ENCODE measurements around the gene AXDND1.
"Not testable (repeated sequence)": the region's sequence is repeated elsewhere in the genome, so short reads cannot be mapped to it uniquely, and the experiment has no call there.

Gene AXDND1

DNA sequence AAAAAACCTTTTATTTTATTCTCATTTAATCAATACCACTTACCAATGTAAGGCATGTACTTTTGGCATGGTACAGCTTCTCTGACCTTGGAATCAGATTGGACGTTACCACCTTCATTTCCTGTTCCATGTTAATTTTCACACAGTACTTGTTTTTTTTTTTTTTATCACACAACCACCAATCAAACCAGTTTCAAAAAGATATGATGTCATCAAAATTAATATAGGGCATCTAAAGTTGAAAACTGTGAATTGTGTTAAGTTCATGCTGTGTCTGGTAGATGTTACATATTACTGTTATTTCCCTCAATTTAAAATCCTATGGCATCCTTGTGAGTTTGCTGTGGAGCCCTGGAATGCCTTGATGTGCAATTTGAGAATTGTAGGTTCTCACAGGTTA lies 124.8 kb downstream of the AXDND1 start:
- DNase-seq: no peak

DNA sequence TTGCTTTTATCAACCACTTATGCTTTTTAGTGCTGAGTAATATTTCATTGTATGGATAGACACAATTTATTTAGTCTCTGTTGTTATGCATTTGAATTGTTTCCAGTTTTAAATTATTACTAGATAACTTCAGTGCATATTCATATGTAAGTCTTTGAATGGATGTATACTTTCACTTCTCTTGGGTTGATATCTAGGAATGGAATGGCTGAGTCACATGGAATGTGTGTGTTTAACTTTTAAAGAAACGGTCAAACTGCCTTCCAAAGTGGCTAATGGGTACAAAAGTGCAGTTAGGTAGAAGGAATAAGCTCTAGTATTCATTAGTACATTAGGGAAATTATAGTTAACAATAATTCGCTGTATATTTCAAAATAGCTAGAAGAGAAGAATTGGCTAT lies 127.6 kb downstream of the AXDND1 start:
- DNase-seq: no peak

- no peak for DNase-seq
These were observed 140.4 kb downstream of the AXDND1 start for GRCh38 chr1:179506199-179506598.

- no peak for DNase-seq
These were observed 143.6 kb downstream of the AXDND1 start for GRCh38 chr1:179509384-179509783.

DNA sequence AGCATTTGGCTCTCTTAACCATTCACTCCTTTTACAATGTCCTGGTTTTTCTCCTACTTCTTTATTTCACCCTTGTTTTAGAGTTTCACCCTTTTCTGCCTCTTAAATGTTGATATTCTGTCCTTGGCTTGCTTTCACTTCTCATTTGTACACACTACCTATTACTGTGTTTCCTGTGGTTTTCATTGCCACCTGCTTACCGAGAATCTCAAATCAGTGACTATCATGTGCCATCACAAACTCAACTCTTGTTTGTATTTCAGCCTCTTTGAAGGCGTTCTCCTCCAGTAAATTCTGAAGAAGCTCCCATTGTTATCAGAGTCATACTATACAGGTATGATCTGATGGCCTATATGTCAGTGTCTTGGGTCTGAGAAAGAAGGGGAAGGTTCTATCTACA lies 144.3 kb downstream of the AXDND1 start:
- DNase-seq: no peak

- no peak for DNase-seq
These were observed 151.4 kb downstream of the AXDND1 start for GRCh38 chr1:179516976-179517705.

DNA sequence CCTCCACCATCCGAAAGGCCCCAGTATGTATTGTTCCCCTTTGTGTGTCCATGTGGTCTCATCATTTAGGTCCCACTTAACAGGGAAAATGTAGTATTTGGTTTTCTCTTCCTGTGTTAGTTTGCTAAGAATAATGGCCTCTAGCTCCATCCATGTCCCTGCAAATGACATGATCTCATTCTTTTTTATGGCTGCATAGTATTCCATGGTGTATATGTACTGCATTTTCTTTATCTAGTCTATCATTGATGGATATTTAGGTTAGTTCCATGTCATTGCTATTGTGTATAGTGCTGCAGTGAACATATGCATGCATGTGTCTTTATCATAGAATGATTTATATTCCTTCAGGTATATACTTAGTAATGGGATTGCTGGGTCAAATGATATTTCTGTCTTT lies 152.8 kb downstream of the AXDND1 start:
- DNase-seq: not testable (repeated sequence)

DNA sequence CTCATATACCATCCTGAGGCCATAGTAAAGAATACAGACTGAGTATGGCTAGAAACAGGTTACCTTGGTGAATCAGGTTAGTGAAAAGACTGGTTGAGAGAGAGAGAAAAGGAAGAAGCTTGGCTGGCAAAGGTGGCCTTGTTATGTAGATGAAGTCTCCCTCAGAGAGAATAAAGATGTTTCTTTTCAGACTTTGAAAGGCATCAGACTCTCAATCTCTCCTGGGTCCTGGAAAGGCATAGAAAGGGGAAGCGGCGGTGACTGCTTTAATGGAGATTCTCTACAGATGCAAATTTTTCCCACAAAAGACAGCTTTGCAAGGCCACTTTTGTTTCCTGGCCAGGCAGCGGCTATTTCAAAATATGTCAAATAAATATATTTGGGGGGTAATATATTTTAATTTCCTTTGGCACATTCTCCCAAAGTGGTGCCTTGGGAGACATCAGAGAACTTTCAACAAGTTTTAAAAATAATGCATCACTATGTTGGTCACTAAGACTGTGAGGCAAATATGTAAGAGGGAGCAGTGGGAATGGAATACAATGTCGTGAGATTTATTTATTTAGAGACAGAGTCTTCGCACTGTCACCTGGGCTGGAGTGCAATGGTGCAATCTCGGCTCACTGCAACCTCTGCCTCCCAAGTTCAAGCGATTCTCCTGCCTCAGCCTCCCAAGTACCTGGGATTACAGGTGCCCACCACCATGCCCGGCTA lies 163.9 kb downstream of the AXDND1 start:
- no peak for DNase-seq

DNA sequence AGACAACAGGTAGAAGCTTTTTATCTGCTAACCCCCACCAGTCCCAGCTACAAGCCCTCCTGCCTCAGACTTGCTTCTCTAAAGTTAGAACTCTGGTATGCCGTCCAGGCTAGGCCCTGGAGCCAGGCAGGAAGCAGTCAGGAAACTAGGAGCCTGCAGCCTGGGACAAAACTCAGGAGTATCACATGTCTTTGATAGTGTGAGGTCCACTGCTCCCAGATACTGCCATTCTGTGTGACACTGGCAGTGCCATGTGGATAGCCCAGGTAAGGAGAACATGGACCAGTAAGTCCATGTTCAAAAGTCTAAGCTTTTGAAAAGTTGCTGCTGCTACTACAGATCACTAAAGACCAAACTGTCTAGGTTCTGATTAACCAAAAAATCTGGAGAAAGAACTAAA lies 164.6 kb downstream of the AXDND1 start:
- no peak for DNase-seq

DNA sequence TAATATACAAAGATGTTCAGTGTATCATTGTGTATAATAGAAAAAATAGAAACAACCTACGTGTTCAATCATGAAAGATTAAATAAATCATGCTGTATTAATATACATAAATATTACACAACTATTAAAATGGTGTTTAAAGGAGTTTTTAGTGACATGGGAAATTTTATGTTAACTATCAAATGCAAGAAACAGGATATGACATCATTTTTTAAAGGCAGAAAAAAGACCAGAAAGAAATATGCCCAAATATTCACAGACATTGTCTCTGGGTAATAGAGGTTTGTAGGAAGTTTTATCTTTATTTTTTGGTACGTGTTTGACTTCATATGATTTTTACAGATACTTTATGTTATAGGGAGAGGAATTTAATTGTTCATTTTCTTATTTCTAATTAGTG lies 176.0 kb downstream of the AXDND1 start:
- no peak for DNase-seq

DNA sequence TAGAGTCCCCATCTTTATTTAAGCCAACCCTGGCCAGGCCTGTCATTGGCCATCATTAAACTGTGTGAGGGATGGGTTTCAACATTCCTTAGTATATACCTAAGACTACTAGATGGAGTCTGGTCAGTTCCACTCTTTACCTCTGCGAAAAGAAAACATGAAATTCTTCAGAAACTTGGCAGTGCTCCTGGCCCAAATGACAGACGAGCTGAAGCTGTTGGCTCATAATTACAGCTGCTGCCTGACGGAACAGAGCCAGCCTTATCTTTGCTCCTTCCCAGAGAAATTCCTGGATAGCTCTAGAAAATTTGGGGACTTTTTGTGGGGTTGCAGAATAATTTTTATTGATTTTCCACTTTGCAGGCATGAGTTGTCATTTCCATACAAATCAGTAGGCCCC lies 179.6 kb downstream of the AXDND1 start:
- no peak for DNase-seq

GRCh38 chr1:179547021-179547535 lies 181.3 kb downstream of the AXDND1 start:
- DNase-seq: no peak

GRCh38 chr1:179548666-179549367 lies 183.0 kb downstream of the AXDND1 start:
- DNase-seq: no peak

- DNase-seq: no peak
These were observed 183.6 kb downstream of the AXDND1 start for GRCh38 chr1:179549368-179549700.

DNA sequence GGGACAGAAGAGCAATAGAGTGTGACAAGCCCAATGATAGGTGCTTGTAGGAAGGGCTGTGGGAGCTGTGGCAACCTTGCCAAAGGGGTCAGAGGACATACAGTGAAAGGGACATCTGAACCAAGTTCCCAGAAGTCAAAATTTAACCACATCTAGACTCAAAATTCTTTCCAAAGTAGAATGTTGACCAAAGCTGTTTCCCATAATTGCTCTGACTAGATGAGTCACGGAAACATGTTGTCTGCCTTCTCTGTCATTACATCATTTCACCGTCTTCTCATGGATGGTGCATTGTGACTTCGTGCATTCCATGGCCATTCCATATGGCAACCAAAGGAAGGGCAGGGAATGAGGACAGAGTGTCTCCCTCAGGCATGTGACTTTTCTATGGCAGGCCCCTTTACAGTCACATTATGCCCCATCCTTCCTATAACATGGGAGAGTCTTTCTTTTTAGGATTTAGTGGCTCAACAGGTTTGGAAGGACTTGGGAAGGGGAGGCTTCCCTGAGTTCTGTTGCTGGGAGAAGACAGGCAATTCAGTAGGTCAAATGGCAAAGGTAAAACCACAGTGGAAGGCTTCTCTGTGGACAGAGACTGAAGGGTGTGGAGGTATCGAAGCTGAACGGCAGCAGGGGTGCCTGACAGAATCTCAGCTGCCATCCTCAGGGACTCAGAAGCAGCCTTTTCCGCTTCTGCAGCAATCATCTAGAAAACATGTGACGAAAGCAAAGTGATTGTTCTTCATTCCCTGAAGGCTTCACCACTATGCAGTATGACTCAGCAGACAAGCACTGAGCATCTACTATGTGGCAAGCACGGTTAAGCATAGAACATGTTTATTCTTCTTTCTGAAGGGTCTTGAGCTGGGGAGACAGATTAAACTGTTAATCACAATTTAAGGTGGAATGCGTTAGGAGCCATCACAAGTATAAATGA lies 185.2 kb downstream of the AXDND1 start:
- no peak for DNase-seq

DNA sequence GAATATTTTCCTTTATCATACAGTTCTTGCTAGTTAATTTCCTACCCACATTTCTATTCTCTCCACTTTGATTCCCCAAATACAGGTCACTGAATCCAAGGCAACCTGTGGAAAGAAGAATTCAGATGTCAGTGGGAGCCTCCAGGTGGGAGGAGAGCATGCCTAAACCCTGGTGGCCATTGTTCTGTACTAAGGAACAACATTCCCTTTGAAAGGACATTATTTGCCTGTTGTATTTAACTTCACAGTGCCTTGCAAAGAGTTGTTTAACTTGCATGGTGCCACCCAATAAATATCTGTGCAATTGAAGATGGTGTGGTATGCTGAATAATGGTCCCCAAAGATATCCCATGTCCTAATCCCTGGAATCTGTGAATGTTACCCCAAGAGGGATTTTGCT lies 188.7 kb downstream of the AXDND1 start:
- DNase-seq: no peak

DNA sequence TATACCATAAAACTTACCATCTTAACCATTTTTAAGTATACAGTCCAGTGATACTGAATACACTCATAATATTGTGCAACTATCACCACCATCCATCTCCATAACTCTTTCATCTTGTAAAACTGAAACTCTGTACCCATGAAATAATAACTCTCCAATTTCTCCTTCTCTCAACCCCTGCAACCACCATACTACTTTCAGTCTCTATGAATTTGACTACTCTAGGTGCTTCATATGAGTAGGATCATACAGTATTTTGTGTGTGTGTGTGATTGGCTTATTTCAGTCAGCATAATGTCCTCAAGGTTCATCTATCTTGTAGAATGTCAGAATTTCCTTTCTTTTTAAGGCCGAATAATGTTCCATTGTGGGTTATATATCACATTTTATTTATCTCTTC lies 192.3 kb downstream of the AXDND1 start:
- DNase-seq: no peak

- DNase-seq: no peak
These were observed 209.9 kb downstream of the AXDND1 start, which contains the start of gene NPHS2 for GRCh38 chr1:179575497-179576314. TSS of gene NPHS2 (minus strand) at chr1:179575948. CDS start at chr1:179575864, 84 bp downstream.

- no peak for DNase-seq
These were observed 210.7 kb downstream of the AXDND1 start for GRCh38 chr1:179576509-179576908.

DNA sequence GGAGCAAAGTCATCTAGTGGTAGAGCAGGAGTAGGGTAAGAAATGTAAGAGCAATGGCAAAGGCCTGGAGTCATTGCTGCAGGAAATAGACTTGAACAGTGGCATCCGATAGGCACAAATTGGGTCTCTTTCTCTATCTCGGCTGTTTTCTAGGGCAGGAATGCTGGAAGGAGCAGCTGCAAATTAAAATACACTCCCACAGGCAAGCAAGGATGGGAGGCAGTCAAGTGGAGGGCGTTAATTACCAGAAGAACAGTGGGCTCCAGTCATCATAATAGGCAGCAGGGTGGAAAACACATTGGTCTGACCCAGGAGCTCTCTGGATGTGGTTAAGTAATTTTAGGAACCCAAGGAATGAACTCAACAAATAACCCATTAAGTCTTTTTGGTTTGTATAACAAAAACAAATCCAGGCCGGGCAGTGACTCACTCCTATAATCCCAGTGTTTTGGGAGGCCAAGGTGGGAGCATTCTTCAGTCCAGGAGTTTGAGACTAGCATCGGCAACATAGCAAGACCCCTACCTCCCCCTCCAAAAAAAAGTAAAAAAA lies 218.1 kb downstream of the AXDND1 start:
- DNase-seq: no peak

DNA sequence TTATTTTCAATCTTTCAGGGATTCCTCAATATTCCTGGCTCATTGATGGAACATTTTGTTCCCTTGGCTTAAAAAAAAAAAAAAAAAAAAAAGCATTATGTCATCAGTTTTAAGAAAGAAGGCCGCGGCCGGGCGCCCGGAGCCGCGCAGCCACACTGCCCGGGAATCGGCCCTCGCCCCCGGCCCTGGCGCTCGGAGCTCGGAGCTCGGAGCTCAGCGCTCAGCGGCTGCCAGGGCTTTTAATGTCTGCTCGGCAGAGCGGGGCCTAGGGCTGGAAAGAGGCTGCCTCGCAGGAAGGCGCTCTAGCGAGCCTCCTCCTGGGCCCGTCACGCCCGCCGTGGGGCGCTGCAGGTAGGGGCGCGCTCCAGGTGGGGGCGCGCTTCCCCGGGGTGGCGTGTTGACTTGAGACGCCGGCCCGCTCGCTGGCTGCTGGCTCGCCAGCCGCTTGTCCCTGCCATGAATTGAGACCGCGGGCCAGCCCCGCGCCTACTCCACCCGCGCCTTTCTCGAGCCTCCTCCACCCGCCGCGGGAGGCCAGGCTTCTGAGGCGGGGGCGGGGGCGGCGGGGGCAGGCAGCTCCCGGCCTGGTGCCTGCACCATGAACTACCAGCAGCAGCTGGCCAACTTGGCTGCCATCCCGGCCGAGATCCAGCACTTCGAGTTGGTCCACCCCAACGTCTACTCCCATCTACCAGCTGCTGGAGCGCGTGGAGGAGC lies 220.5 kb downstream of the AXDND1 start:
- DNase-seq: peak; percentile 73 to 80

Data from SHP77 (cell line).